BE2C (cell line): ENCODE results near the gene SPPL2A. TPM values are rescaled to one million over a fixed set of nuclear protein-coding genes. Genes with fewer than 3 reads are reported as not detected.
A peak's percentile ranks its signal among the peaks of the same experiment; 100 is the strongest.
"Not testable (repeated sequence)": the region's sequence is repeated elsewhere in the genome, so short reads cannot be mapped to it uniquely, and the experiment has no call there.

Source experiments
- DNase-seq: peaks from one replicate; pipeline ENCODE4 v3.0.0-alpha.2; 2020
- H3K27me3 ChIP-seq: fragments of 250-450 bp; sonication (Bioruptor Pico); 2 replicates; pipeline ENCODE4 v1.5.1; 2020; ENCODE audit warnings: mild to moderate bottlenecking
- H3K36me3 ChIP-seq: fragments of 250-450 bp; sonication (Bioruptor Pico); 2 replicates; pipeline ENCODE4 v1.5.1; 2020; ENCODE audit warnings: mild to moderate bottlenecking
- H3K4me1 ChIP-seq: fragments of 250-450 bp; sonication (Bioruptor Pico); 2 replicates; pipeline ENCODE4 v1.5.1; 2020
- H3K4me3 ChIP-seq: 2 replicates; pipeline ENCODE4 v1.5.1; 2011; ENCODE audit warnings: low read depth, low read length
- H3K9me3 ChIP-seq: fragments of 250-450 bp; sonication (Bioruptor Pico); 2 replicates; pipeline ENCODE4 v1.5.1; 2020
- CTCF ChIP-seq: IDR thresholded peaks from 2 replicates; pipeline ENCODE4 v1.5.1; 2012; ENCODE audit warnings: mild to moderate bottlenecking, low read depth, low read length
- polyA plus RNA-seq: library from polyadenylated mRNA; unstranded; fragments of >200 nt; gene quantifications from one replicate; pipeline ENCODE4 v1.2.1, GENCODE V29; 2012; ENCODE audit warnings: low read depth, missing spikeins; ENCODE audit not compliant: insufficient read length, insufficient read depth

The SPPL2A gene, protein sequence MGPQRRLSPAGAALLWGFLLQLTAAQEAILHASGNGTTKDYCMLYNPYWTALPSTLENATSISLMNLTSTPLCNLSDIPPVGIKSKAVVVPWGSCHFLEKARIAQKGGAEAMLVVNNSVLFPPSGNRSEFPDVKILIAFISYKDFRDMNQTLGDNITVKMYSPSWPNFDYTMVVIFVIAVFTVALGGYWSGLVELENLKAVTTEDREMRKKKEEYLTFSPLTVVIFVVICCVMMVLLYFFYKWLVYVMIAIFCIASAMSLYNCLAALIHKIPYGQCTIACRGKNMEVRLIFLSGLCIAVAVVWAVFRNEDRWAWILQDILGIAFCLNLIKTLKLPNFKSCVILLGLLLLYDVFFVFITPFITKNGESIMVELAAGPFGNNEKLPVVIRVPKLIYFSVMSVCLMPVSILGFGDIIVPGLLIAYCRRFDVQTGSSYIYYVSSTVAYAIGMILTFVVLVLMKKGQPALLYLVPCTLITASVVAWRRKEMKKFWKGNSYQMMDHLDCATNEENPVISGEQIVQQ
- polyA plus RNA-seq = 13.3 TPM

GRCh38 chr15:50765195-50765967 is at the start of gene SPPL2A:
Gene SPPL2A, minus strand, starts transcription at chr15:50765706. Its CDS starts 173 bp downstream, at chr15:50765533.
- TF ChIP-seq CTCF = no peak
- no peaks in the 10 kb centered on the region for H3K27me3 ChIP-seq
- peak; percentile 94 for DNase-seq

GRCh38 chr15:50814634-50815033 is 49.1 kb upstream of the SPPL2A start:
- no peaks in the 10 kb centered on the region for H3K9me3 ChIP-seq
- TF ChIP-seq CTCF = no peak
- H3K27me3 ChIP-seq = no peaks in the 10 kb centered on the region
- H3K36me3 ChIP-seq = no peaks in the 10 kb centered on the region
- no peaks in the 10 kb centered on the region for H3K4me1 ChIP-seq
- no peak overlapping the region for H3K4me3 ChIP-seq
- no peak for DNase-seq

More at GRCh38 chr15:50765195-50765967, at the start of gene SPPL2A:
- H3K4me3 ChIP-seq = peak within 1 kb of the TSS; percentile 71
- H3K4me1 ChIP-seq = no peaks in the 10 kb centered on the region
- H3K9me3 ChIP-seq = no peaks in the 10 kb centered on the region
- H3K36me3 ChIP-seq = no peaks in the 10 kb centered on the region

DNA sequence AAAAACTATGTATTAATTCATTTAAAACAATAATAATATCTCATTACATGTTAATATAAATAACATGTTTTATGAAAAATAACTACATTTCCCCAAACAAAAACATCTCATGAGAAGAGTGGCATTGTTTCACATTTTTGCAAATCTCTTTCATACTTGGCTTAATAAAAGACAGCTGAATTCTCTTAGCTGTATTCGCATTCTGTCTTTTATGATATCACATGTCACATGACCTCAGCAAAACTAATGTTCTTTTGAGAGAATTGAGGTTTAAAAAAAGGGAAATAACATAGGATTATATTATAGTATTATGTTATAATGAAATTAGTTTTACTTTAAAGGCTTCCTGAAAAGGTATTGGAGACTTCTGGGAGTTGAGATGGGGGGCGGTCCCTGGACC is 48.4 kb upstream of the SPPL2A start:
- no peak overlapping the region for H3K4me3 ChIP-seq
- no peaks in the 10 kb centered on the region for H3K36me3 ChIP-seq
- H3K4me1 ChIP-seq = no peaks in the 10 kb centered on the region
- no peak for DNase-seq
- H3K9me3 ChIP-seq = no peaks in the 10 kb centered on the region
- H3K27me3 ChIP-seq = no peaks in the 10 kb centered on the region
- no peak for TF ChIP-seq CTCF

DNA sequence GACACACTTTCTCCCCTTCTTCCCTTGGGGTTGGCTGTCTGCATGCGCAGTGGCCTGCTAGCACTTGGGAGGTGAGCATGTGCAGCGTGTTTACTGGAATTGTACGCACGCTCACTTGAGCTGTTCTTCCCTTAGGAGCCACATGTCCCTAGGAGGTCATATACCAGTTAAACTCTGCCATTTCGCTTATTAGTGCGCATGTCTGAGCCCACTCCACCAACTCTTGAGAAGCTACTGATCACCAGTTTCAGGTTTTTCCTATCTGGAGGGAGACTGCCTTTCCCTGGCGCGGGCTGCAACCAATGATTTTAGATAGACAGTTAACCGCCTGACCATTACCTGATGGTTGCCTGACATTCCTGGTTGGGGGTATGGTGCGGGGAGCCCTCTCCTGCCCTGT is 47.6 kb upstream of the SPPL2A start:
- H3K4me3 ChIP-seq = no peak overlapping the region
- TF ChIP-seq CTCF = no peak
- no peaks in the 10 kb centered on the region for H3K36me3 ChIP-seq
- no peaks in the 10 kb centered on the region for H3K4me1 ChIP-seq
- H3K9me3 ChIP-seq = no peaks in the 10 kb centered on the region
- H3K27me3 ChIP-seq = no peaks in the 10 kb centered on the region
- DNase-seq = no peak

DNA sequence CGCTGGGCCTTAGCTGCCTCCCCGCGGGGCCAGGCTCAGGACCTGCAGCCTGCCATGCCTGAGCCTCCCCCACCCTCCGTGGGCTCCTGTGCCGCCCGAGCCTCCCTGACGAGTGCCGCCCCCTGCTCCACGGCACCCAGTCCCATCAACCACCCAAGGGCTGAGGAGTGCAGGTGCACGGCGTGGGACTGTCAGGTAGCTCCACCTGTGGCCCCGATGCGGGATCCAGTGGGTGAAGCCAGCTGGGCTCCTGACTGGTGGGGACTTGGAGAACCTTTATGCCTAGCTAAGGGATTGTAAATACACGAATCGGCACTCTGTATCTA is 46.6 kb upstream of the SPPL2A start:
- not testable (repeated sequence) for H3K4me1 ChIP-seq, H3K27me3 ChIP-seq, H3K36me3 ChIP-seq, H3K4me3 ChIP-seq, H3K9me3 ChIP-seq, DNase-seq

DNA sequence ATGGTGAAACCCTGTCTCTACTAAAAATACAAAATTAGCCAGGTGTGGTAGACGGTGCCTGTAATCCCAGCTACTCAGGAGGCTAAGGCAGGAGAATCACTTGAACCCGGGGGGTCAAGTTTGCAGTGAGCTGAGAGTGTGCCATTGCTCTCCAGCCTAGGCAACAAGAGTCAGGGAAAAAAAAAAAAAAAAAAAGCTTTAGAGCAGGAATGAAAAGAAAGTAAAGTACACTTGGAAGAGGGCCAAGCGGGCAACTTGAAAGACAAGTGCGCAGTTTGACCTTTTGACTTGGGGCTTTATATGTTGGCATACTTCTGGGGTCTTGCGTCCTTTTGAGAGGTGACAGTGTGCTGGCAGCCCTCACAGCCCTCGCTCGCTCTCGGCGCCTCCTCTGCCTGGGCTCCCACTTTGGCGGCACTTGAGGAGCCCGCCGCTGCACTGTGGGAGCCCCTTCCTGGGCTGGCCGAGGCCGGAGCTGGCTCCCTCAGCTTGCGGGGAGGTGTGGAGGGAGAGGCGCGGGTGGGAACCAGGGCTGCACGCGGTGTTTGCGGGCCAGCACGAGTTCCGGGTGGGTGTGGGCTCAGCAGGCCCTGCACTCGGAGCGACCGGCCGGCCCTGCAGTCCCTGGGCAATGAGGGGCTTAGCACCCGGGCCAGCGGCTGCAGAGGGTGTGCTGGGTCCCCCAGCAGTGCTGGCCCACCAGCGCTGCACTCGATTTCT is 46.1 kb upstream of the SPPL2A start:
- not testable (repeated sequence) for H3K27me3 ChIP-seq, H3K4me1 ChIP-seq, DNase-seq, H3K4me3 ChIP-seq, H3K36me3 ChIP-seq, H3K9me3 ChIP-seq
